ENCODE data around the gene POLR1D. TPM values are rescaled to one million over a fixed set of nuclear protein-coding genes. Genes with fewer than 3 reads are reported as not detected.

POLR1D gene
- total and polyA plus RNA-seq, 8 donors, result 100 to 164 (median 143) TPM

- Histone ChIP-seq H3K27me3 (no peaks in the 10 kb centered on the region), H3K4me1 (peaks cover 0 to 15% of the 10 kb centered on the region in 2 donors), H3K4me3 (no peak overlapping the region), H3K36me3 (no peaks in the 10 kb centered on the region), H3K27ac (no peak overlapping the region), H3K9me3 (peaks cover 0 to 2% of the 10 kb centered on the region in 2 donors)
- ATAC-seq (no peak), DNase-seq (no peak)
- no peak for TF ChIP-seq CTCF (IDR thresholded peaks at IDR 0.05)
- intact Hi-C loops (cut with DNase I), result no loop called here
Observed at GRCh38 chr13:27592865-27593264, 28.8 kb upstream of the POLR1D start.

- ATAC-seq (no peak), DNase-seq (no peak)
- H3K4me1 ChIP-seq, result peaks cover 0 to 15% of the 10 kb centered on the region in 2 donors
- intact Hi-C loops (cut with DNase I), result no loop called here
- H3K36me3 ChIP-seq, result no peaks in the 10 kb centered on the region
- no peak overlapping the region for H3K4me3 ChIP-seq
- H3K27me3 ChIP-seq, result no peaks in the 10 kb centered on the region
- no peak for TF ChIP-seq CTCF (IDR thresholded peaks at IDR 0.05)
- peaks cover 0 to 1% of the 10 kb centered on the region in 2 donors for H3K9me3 ChIP-seq
- no peak overlapping the region for H3K27ac ChIP-seq
Observed at GRCh38 chr13:27593267-27593666, 28.4 kb upstream of the POLR1D start.

GRCh38 chr13:27595055-27595811 lies 26.5 kb upstream of the POLR1D start:
- H3K27ac ChIP-seq, result no peak overlapping the region
- ATAC-seq, result no peak
- peaks cover 0 to 15% of the 10 kb centered on the region in 2 donors for H3K4me1 ChIP-seq
- no peaks in the 10 kb centered on the region for H3K9me3 ChIP-seq
- no peaks in the 10 kb centered on the region for H3K36me3 ChIP-seq
- intact Hi-C loops (cut with DNase I), result no loop called here
- no peak for DNase-seq
- H3K27me3 ChIP-seq, result no peaks in the 10 kb centered on the region
- no peak for TF ChIP-seq CTCF (IDR thresholded peaks at IDR 0.05)
- no peak overlapping the region for H3K4me3 ChIP-seq

GRCh38 chr13:27599096-27599495 lies 22.6 kb upstream of the POLR1D start:
- no peaks in the 10 kb centered on the region for H3K36me3 ChIP-seq
- no peaks in the 10 kb centered on the region for H3K27me3 ChIP-seq
- no peak overlapping the region for H3K4me3 ChIP-seq
- intact Hi-C loops (cut with DNase I), result no loop called here
- no peak for TF ChIP-seq CTCF (IDR thresholded peaks at IDR 0.05)
- DNase-seq (no peak), ATAC-seq (no peak)
- H3K27ac ChIP-seq, result no peak overlapping the region
- peaks cover 0 to 10% of the 10 kb centered on the region in 2 donors for H3K4me1 ChIP-seq
- H3K9me3 ChIP-seq, result no peaks in the 10 kb centered on the region

- no peak for TF ChIP-seq CTCF (IDR thresholded peaks at IDR 0.05)
- Histone ChIP-seq H3K27me3 (no peaks in the 10 kb centered on the region), H3K27ac (no peak overlapping the region), H3K4me1 (peaks cover 0 to 6% of the 10 kb centered on the region in 2 donors), H3K9me3 (no peaks in the 10 kb centered on the region), H3K36me3 (no peaks in the 10 kb centered on the region), H3K4me3 (no peak overlapping the region)
- ATAC-seq, result peak; percentile 83
- no peak for DNase-seq
- intact Hi-C loops (cut with DNase I), result no loop called here
Observed at GRCh38 chr13:27599845-27600553, 21.7 kb upstream of the POLR1D start.
